ENCODE data around the gene ANAPC10. TPM values are rescaled to one million over a fixed set of nuclear protein-coding genes. Genes with fewer than 3 reads are reported as not detected.

The ANAPC10 gene
- total RNA-seq, 5 donors from 2014 or later (not counting 1 experiment from before 2014, with no cell fraction given), result 13.0 to 21.3 (median 16.3) TPM

GRCh38 chr4:145066063-145066501 lies 31.9 kb downstream of the ANAPC10 start:
- no peaks in the 10 kb centered on the region for H3K9me3 Mint-ChIP-seq
- no peak overlapping the region for H3K4me3 ChIP-seq (ENCODE audit: control insufficient read depth in 1 of 2, extremely low read depth in 1 of 2, low read length in 1 of 2)
- no peaks in the 10 kb centered on the region for H3K9me3 ChIP-seq
- ChIA-PET CTCF (interaction anchor here (0.5 to 1.0 kb wide), 2 partner anchors 13 to 539 kb away, joined by 3 to 6 read pairs; no protein-coding TSS in a partner anchor), POLR2A (interaction anchor here in 1 of 2 donors (0.5 kb wide), 1 partner anchor 889 kb away, joined by 3 read pairs; no protein-coding TSS in a partner anchor)
- H3K36me3 Mint-ChIP-seq, result peaks cover 14% of the 10 kb centered on the region
- no peaks in the 10 kb centered on the region for H3K27me3 Mint-ChIP-seq
- no peak overlapping the region for H3K4me3 Mint-ChIP-seq
- WGBS (ENCODE audit: insufficient coverage), result no CpG with 5 or more reads among the region's 2 CpGs
- no peak overlapping the region for H3K27ac ChIP-seq (ENCODE audit: low read length)
- peaks cover 3 to 4% of the 10 kb centered on the region in 2 donors for H3K36me3 ChIP-seq (ENCODE audit: control insufficient read depth in 2 of 2, extremely low read depth in 1 of 2, insufficient read depth in 1 of 2, low read length in 1 of 2)
- no peaks in the 10 kb centered on the region for H3K27me3 ChIP-seq (replicated peaks in 1 of 2; ENCODE audit: control insufficient read depth in 2 of 2, extremely low read depth in 1 of 2, insufficient read depth in 2 of 2, low read length in 1 of 2)
- H3K4me1 Mint-ChIP-seq, result peaks cover 15 to 33% (median 33%) of the 10 kb centered on the region in 3 donors
- DNase-seq (no peak), ATAC-seq (replicated peaks in 1 of 4) (no peak)
- H3K27ac Mint-ChIP-seq, result peak overlapping the region; percentile 59 to 68
- peaks cover 0 to 11% of the 10 kb centered on the region in 2 experiments for H3K4me1 ChIP-seq (ENCODE audit: control insufficient read depth in 1 of 2, extremely low read depth in 1 of 2, insufficient read depth in 2 of 2, low read length in 2 of 2)

DNA sequence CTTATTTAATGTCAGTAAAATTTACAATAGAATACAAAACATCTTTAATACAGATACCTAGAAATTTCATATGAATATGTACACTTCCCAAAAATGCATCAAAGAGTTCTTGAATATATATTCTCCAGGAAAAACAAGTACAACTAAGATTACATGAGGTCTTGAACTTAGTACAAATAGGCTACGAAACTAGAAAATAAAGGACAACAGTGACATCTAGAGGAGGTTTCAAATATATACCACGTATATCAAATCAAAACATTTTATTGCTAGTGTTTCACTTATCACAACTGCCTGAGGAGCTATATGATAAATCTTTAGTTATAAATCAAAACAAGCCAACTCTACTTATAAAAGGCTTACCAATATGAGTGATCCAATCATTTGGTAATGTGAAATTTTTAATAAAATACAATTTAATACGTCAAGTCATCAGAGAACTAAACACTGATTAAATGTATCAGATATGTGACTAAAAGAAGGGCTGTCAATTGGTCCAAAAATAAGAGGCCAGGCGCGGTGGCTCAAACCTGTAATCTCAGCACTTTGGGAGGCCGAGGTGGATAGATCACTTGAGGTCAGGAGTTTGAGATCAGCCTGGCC lies 36.6 kb downstream of the ANAPC10 start:
- DNase-seq (peak in 1 of 35 experiments; percentile 65), ATAC-seq (replicated peaks in 1 of 4) (peak in 1 of 4 experiments; percentile 56)
- Histone ChIP-seq H3K27me3 (replicated peaks in 1 of 2; ENCODE audit: control insufficient read depth in 2 of 2, extremely low read depth in 1 of 2, insufficient read depth in 2 of 2, low read length in 1 of 2) (no peaks in the 10 kb centered on the region), H3K36me3 (ENCODE audit: control insufficient read depth in 2 of 2, extremely low read depth in 1 of 2, insufficient read depth in 1 of 2, low read length in 1 of 2) (no peaks in the 10 kb centered on the region), H3K9me3 (no peaks in the 10 kb centered on the region), H3K4me1 (ENCODE audit: control insufficient read depth in 1 of 2, extremely low read depth in 1 of 2, insufficient read depth in 2 of 2, low read length in 2 of 2) (peaks cover 0 to 6% of the 10 kb centered on the region in 2 experiments), H3K4me3 (ENCODE audit: control insufficient read depth in 1 of 2, extremely low read depth in 1 of 2, low read length in 1 of 2) (no peak overlapping the region), H3K27ac (ENCODE audit: low read length) (no peak overlapping the region)
- Mint-ChIP-seq H3K9me3 (no peaks in the 10 kb centered on the region), H3K4me3 (no peak overlapping the region), H3K36me3 (peaks cover 7% of the 10 kb centered on the region), H3K27ac (no peak overlapping the region), H3K27me3 (no peaks in the 10 kb centered on the region), H3K4me1 (peaks cover 22 to 27% (median 23%) of the 10 kb centered on the region in 3 donors)
- CTCF ChIA-PET, result interaction anchor here (0.6 to 1.9 kb wide), 13 partner anchors 8 to 1288 kb away, joined by 3 to 6 read pairs (median 4); partner anchors contain the start of genes ABCE1 (in 2 of the 2) and ANAPC10 (in 2 of the 2)
- POLR2A ChIA-PET, result interaction anchor here in 1 of 2 donors (0.6 to 1.2 kb wide), 2 partner anchors 36 to 428 kb away, joined by 3 read pairs; partner anchors contain the start of genes ABCE1 and ANAPC10
- WGBS (ENCODE audit: insufficient coverage), result no CpG with 5 or more reads among the region's 6 CpGs

DNA sequence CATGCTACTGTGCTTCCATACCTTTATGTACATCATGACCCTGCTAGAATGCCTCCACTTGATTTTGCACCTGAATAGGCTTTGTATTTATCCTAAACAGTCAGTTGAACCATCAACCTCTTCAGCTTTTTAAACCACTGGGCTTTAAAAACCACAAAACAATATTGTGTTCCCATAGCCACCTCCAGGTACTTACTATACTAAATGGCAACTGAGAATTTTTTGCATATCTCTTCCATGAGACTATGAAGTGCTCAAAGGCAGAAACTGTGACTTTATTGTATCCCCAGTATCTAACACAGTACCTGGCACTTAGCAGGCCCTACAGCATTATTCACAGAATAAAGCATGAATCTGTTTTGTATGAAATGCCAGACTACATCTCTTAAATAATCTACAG lies 39.7 kb downstream of the ANAPC10 start:
- Mint-ChIP-seq H3K36me3 (peaks cover 19% of the 10 kb centered on the region), H3K27ac (no peak overlapping the region), H3K4me1 (peaks cover 24 to 30% (median 26%) of the 10 kb centered on the region in 3 donors), H3K27me3 (no peaks in the 10 kb centered on the region), H3K4me3 (no peak overlapping the region), H3K9me3 (no peaks in the 10 kb centered on the region)
- Histone ChIP-seq H3K27me3 (replicated peaks in 1 of 2; ENCODE audit: control insufficient read depth in 2 of 2, extremely low read depth in 1 of 2, insufficient read depth in 2 of 2, low read length in 1 of 2) (no peaks in the 10 kb centered on the region), H3K4me1 (ENCODE audit: control insufficient read depth in 1 of 2, extremely low read depth in 1 of 2, insufficient read depth in 2 of 2, low read length in 2 of 2) (peaks cover 2 to 5% of the 10 kb centered on the region in 2 experiments), H3K27ac (ENCODE audit: low read length) (no peak overlapping the region), H3K4me3 (ENCODE audit: control insufficient read depth in 1 of 2, extremely low read depth in 1 of 2, low read length in 1 of 2) (no peak overlapping the region), H3K9me3 (no peaks in the 10 kb centered on the region), H3K36me3 (ENCODE audit: control insufficient read depth in 2 of 2, extremely low read depth in 1 of 2, insufficient read depth in 1 of 2, low read length in 1 of 2) (no peaks in the 10 kb centered on the region)
- no peak for DNase-seq
- CTCF ChIA-PET, result interaction anchor here in 1 of 2 donors (0.5 kb wide), 1 partner anchor 296 kb away, joined by 8 read pairs; no protein-coding TSS in a partner anchor
- no peak for ATAC-seq (replicated peaks in 1 of 4)
- POLR2A ChIA-PET, result no interaction called here

GRCh38 chr4:145056325-145057130 lies 41.5 kb downstream of the ANAPC10 start:
- H3K27ac Mint-ChIP-seq, result no peak overlapping the region
- Histone ChIP-seq H3K36me3 (ENCODE audit: control insufficient read depth in 2 of 2, extremely low read depth in 1 of 2, insufficient read depth in 1 of 2, low read length in 1 of 2) (no peaks in the 10 kb centered on the region), H3K27ac (ENCODE audit: low read length) (no peak overlapping the region), H3K4me1 (ENCODE audit: control insufficient read depth in 1 of 2, extremely low read depth in 1 of 2, insufficient read depth in 2 of 2, low read length in 2 of 2) (peaks cover 2 to 5% of the 10 kb centered on the region in 2 experiments), H3K4me3 (ENCODE audit: control insufficient read depth in 1 of 2, extremely low read depth in 1 of 2, low read length in 1 of 2) (no peak overlapping the region), H3K27me3 (replicated peaks in 1 of 2; ENCODE audit: control insufficient read depth in 2 of 2, extremely low read depth in 1 of 2, insufficient read depth in 2 of 2, low read length in 1 of 2) (no peaks in the 10 kb centered on the region), H3K9me3 (no peaks in the 10 kb centered on the region)
- ChIA-PET CTCF (no interaction called here), POLR2A (interaction anchor here in 1 of 2 donors (0.6 kb wide), 1 partner anchor 7 kb away, joined by 3 read pairs; no protein-coding TSS in a partner anchor)
- WGBS (ENCODE audit: insufficient coverage), result no CpG with 5 or more reads among the region's 6 CpGs
- DNase-seq (no peak), ATAC-seq (replicated peaks in 1 of 4) (no peak)
- H3K4me1 Mint-ChIP-seq, result peaks cover 24 to 30% (median 26%) of the 10 kb centered on the region in 3 donors
- H3K9me3 Mint-ChIP-seq, result no peaks in the 10 kb centered on the region
- no peaks in the 10 kb centered on the region for H3K27me3 Mint-ChIP-seq
- no peak overlapping the region for H3K4me3 Mint-ChIP-seq
- H3K36me3 Mint-ChIP-seq, result peaks cover 19% of the 10 kb centered on the region

DNA sequence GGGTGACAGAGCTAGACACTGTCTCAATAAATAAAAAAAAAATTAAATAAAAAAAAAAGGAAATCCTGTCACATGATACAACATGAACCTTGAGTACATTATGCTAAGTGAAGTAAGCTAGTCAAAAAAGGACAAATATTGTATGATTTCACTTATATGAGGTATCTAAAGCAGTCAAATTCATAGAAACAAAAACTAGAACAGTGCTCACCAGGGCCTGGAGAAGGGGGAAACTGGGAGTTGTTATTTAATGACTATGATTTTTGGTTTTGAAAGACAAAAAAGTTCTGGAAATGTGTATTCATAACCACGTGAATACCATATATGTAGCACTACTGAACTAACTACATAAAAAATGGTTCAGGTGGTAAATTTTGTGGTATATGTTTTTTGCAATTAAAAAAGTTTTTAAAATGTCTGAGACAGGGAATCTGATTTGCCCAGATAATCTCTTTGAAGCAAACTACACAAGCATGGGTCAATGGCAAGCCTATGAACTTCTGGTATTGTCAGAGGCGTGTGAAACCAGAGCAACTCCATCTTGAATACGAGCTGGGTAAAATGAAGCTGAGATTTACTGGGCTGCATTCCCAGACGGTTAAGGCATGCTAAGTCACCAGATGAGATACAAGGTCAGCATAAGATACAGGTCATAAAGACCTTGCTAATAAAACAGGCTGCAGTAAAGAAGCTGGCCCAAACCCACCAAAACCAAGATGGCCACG lies 42.3 kb downstream of the ANAPC10 start:
- Mint-ChIP-seq H3K27ac (no peak overlapping the region), H3K4me3 (no peak overlapping the region), H3K4me1 (peaks cover 23 to 28% (median 24%) of the 10 kb centered on the region in 3 donors), H3K27me3 (no peaks in the 10 kb centered on the region), H3K36me3 (peaks cover 21% of the 10 kb centered on the region), H3K9me3 (no peaks in the 10 kb centered on the region)
- DNase-seq, result no peak
- Histone ChIP-seq H3K9me3 (no peaks in the 10 kb centered on the region), H3K27ac (ENCODE audit: low read length) (no peak overlapping the region), H3K4me3 (ENCODE audit: control insufficient read depth in 1 of 2, extremely low read depth in 1 of 2, low read length in 1 of 2) (no peak overlapping the region), H3K36me3 (ENCODE audit: control insufficient read depth in 2 of 2, extremely low read depth in 1 of 2, insufficient read depth in 1 of 2, low read length in 1 of 2) (no peaks in the 10 kb centered on the region), H3K4me1 (ENCODE audit: control insufficient read depth in 1 of 2, extremely low read depth in 1 of 2, insufficient read depth in 2 of 2, low read length in 2 of 2) (peaks cover 2 to 5% of the 10 kb centered on the region in 2 experiments), H3K27me3 (replicated peaks in 1 of 2; ENCODE audit: control insufficient read depth in 2 of 2, extremely low read depth in 1 of 2, insufficient read depth in 2 of 2, low read length in 1 of 2) (no peaks in the 10 kb centered on the region)
- ChIA-PET CTCF (no interaction called here), POLR2A (interaction anchor here in 1 of 2 donors (0.6 kb wide), 1 partner anchor 11 kb away, joined by 3 read pairs; no protein-coding TSS in a partner anchor)
- 100% methylated on average over 3 of the region's 5 CpGs for WGBS (ENCODE audit: insufficient coverage)
- no peak for ATAC-seq (replicated peaks in 1 of 4)

- ATAC-seq (replicated peaks in 1 of 4) (no peak), DNase-seq (no peak)
- no peak overlapping the region for H3K4me3 Mint-ChIP-seq
- H3K36me3 ChIP-seq (ENCODE audit: control insufficient read depth in 2 of 2, extremely low read depth in 1 of 2, insufficient read depth in 1 of 2, low read length in 1 of 2), result no peaks in the 10 kb centered on the region
- H3K27ac ChIP-seq (ENCODE audit: low read length), result no peak overlapping the region
- no peaks in the 10 kb centered on the region for H3K4me1 ChIP-seq (ENCODE audit: control insufficient read depth in 1 of 2, extremely low read depth in 1 of 2, insufficient read depth in 2 of 2, low read length in 2 of 2)
- H3K4me1 Mint-ChIP-seq, result peaks cover 0 to 9% (median 7%) of the 10 kb centered on the region in 3 donors
- POLR2A ChIA-PET, result interaction anchor here in 1 of 2 donors (0.6 kb wide), 1 partner anchor 8 kb away, joined by 3 read pairs; no protein-coding TSS in a partner anchor
- H3K9me3 Mint-ChIP-seq, result no peaks in the 10 kb centered on the region
- WGBS (ENCODE audit: insufficient coverage), result 100% methylated on average over 1 of the region's 1 CpG
- CTCF ChIA-PET, result no interaction called here
- no peaks in the 10 kb centered on the region for H3K27me3 Mint-ChIP-seq
- no peaks in the 10 kb centered on the region for H3K27me3 ChIP-seq (replicated peaks in 1 of 2; ENCODE audit: control insufficient read depth in 2 of 2, extremely low read depth in 1 of 2, insufficient read depth in 2 of 2, low read length in 1 of 2)
- H3K27ac Mint-ChIP-seq, result no peak overlapping the region
- H3K36me3 Mint-ChIP-seq, result peaks cover 27% of the 10 kb centered on the region
- no peaks in the 10 kb centered on the region for H3K9me3 ChIP-seq
- H3K4me3 ChIP-seq (ENCODE audit: control insufficient read depth in 1 of 2, extremely low read depth in 1 of 2, low read length in 1 of 2), result no peak overlapping the region
Observed at GRCh38 chr4:145049241-145049640, 48.8 kb downstream of the ANAPC10 start.
